NCI-H1048 (cell line): ENCODE results near the gene HES4.
"Not testable (repeated sequence)": the region's sequence is repeated elsewhere in the genome, so short reads cannot be mapped to it uniquely, and the experiment has no call there.

ENCODE experiments used
- DNase-seq: peaks from one replicate; lab custom pipeline; 2025; lab: John Stamatoyannopoulos, UW

Gene HES4

DNA sequence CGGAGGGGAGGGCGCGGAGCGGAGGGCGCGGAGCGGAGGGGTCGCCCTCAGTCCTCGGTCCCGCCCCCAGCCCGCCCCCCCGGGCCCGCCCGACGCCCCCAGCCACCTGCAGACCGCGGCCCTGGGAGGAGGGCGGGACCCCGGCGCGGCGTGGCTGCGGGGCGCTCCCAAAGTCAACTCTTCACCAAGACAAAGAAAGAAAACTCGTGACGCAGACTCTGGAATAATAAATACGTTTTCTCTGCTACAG is 1.2 kb downstream of the HES4 start:
- no peak for DNase-seq

DNA sequence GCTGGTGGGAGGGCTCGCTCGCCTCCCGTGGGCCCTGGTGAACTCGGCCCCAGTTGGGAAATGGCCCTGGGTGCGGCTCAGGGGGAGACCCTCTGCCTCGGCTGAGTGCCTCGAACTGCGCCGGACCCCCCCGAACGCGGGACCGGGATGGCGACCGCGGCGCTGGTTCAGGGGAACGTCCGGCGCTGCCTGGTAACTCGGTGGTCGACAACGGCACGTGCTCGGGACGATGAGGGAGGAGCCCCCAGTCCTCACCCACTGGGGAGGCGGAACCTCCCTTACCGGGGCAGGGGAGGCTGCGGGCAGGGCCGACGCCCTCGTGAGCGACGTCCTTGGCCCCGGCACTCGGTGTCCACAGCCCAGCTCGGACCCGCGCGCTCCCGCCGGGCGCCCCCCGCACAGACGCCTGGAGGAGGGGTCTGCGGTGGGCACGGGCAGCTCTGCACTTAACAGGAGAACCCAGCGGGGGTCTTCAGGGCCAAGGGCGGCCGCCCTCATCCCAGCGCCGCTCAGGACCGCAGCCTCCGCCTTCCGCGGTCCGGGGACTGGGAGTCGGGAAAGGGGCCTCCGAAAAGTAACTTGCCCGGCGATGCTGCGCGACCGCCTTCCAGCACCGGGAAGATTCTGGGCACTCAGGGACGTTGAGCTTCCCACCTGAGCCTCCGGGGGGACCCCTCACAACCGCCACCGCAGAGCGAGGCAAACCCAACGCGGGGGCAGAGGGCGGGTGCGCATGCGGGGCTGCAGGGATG is 1.7 kb downstream of the HES4 start:
- DNase-seq, result no peak

DNA sequence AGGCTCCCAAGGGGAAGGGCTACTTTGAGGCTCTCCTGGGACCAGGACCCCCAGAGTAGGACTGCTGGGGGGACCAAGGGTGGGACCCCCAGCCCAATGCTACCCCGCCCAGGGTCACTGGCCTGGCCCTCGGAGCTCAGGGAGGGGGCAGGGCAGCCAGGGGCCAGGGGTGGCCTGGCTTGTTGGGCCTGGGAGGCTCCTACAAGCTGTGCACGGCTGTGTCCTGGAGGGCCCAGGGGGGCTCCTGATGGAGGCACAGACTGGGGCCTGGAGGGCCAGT is 2.2 kb downstream of the HES4 start:
- no peak for DNase-seq

GRCh38 chr1:996851-997712 is 2.8 kb downstream of the HES4 start:
- no peak for DNase-seq

GRCh38 chr1:995665-996633 is 3.9 kb downstream of the HES4 start:
- no peak for DNase-seq

GRCh38 chr1:994546-994945 is 5.4 kb downstream of the HES4 start:
- DNase-seq, result not testable (repeated sequence)

GRCh38 chr1:993379-993995 is 6.4 kb downstream of the HES4 start:
- DNase-seq, result no peak

DNA sequence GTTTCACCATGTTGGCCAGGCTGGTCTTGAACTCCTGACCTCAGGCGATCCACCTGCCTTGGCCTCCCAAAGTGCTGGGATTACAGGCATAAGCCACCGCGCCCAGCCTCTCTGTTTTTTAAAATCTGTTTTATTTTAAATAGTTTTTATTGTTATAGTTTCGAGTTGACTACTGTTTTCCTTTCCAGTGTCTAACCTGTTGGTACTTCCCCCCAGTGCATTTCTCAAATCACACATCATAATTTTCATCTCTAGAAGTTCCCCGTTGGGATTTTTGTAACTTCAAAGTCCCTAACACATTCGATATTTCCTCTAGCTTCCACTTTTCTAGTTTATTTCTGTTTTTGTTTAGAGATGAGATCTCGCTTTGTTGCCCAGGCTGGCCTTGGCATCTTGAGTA is 7.5 kb downstream of the HES4 start:
- no peak for DNase-seq

DNA sequence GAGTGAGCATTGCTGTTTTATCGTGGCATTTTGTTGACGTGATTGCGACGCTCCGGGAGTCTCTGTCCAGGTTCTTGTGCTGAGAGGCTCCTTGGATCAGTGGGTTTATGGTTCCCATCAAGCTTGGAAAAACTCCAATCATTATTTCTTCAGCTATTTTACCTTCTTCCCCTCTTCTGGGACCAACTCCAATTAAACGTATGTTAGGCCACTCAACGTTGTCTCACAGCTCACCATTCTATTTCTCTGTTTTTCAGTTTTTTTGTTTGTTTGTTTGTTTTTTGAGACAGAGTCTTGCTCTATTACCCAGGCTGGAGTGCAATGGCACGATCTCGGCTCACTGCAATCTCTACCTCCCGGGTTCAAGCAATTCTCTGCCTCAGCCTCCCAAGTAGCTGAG is 8.0 kb downstream of the HES4 start:
- DNase-seq, result no peak

DNA sequence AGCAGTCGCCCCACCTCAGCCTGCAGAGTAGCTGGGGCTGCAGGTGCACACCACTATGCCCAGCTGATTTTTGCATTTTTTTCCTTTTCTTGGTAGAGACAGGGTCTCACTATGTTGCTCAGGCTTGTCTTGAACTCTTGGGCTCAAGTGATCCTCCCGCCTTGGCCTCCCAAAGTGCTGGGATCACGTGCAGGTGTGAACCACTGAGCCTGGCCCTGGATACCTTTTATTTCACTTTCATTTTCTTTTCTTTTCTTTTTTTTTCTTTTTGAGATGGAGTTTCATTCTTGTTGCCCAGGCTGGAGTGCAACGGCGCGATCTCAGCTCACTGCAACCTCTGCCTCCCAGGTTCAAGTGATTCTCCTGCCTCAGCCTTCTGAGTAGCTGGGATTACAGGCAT is 8.6 kb downstream of the HES4 start:
- DNase-seq, result not testable (repeated sequence)

DNA sequence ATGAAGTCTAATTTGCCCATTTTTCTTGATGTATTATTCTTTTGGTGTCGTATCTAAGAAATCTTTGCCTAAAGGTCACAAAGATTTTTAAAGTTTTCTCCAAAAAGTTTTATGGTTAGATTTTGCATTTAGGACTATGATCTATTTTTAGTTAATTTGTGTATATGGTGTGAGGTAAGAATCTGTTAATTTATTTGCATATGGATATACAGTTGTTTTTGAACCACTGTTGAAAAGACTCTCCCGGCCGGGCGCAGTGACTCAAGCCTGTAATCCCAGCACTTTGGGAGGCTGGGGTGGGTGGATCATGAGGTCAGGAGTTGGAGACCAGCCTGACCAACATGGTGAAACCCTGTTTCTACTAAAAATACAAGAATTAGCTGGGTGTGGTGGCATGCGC is 11.8 kb downstream of the HES4 start:
- DNase-seq, result not testable (repeated sequence)

DNA sequence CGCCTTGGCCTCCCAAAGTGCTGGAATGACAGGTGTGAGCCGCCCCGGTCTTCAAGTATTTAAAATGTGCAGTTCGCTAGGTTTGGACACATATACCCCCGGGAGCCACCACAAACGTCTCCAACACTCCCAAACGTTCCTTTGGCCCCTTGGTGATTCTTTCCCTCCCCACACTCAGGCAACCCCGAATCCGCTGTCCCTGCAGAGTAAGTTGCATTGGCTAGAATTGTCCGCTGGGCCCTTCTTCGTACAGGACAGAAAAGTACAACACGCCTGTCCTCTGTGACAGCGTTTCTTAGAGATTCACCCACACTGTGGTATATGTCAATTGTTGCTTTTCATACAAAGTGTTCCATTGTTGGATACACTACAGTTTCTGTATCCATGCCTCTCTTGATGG is 14.8 kb downstream of the HES4 start:
- no peak for DNase-seq

DNA sequence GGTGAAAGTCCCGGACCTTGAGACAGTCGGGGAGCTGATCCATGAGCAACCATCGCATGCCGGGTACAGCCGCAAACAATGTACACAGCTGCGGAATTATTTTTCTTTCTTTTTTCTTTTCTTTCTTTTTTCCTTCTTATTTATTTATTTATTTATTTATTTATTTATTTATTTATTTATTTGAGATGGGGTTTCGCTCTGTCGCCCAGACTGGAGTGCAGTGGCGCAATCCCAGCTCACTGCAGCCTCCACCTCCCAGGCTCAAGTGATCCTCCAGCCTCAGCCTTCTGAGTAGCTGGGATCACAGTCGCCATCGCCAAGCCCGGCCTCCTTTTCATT is 15.5 kb downstream of the HES4 start:
- no peak for DNase-seq

DNA sequence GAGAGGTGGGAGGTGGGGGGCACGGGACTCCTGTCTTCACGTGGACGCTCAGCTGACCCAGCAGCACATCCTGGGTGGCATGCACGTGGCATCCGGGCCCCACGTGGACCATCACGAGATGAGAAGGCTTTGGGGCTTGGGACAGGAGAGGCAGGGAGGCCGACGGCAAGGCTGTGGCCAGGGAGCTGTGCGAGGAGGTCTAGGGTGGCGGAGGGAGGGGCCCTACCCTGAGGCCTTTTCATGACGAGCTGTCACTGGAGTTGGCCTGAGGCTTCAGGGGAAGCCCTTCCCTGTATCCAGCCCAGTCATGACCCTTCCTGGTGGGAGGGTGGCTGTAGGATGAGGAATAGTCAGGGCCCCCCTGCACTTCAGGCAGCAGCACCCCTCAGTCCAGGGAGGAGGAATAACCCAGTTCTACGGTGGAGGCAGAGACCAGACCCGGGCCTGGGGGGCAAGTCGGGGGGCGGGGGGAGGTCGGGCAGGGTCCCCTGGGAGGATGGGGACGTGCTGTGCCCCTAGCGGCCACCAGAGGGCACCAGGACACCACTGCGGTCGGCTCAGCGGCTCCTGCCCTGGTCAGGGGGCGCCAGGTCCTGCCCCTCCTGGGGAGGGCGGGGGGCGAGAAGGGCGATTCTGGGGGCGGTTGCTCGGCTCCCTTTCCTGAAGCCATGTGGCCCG is 16.0 kb downstream of the HES4 start:
- no peak for DNase-seq

GRCh38 chr1:982765-983436 is 17.0 kb downstream of the HES4 start:
- DNase-seq, result no peak

DNA sequence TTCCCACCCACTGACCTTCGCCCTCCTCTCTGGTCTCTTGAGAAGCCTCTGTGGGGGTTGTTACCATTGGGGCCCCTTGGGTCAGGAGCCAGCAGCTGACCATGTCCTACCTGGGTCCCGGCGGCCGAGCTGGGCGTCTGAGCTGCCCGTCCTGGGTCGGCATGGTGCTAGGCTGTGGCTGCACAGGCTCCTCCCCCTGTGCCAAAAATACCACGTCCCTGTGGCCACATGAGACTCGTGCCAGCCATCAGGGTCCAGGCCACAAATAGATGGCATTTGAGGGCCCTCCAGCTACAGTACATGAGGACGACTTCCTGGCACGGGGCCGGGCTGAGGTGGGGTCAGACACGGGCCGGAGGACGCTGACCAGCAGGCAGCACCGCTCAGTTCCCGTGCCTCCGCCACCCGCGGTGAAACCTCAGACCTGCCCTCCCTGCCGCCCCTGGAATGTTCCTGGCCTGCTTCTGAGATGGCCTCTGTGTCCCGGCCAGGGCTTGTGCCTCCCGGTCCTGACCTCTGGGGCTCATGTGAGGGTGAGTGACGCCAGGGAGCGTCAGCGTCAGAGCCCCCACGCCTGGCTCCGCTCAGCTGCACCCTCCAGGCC is 17.8 kb downstream of the HES4 start, which contains the start of gene PERM1:
TSS of gene PERM1 (minus strand) at position 139 of the 604 bp plus-strand sequence. CDS start 1,064 bp downstream, outside the sequence.
- no peak for DNase-seq

DNA sequence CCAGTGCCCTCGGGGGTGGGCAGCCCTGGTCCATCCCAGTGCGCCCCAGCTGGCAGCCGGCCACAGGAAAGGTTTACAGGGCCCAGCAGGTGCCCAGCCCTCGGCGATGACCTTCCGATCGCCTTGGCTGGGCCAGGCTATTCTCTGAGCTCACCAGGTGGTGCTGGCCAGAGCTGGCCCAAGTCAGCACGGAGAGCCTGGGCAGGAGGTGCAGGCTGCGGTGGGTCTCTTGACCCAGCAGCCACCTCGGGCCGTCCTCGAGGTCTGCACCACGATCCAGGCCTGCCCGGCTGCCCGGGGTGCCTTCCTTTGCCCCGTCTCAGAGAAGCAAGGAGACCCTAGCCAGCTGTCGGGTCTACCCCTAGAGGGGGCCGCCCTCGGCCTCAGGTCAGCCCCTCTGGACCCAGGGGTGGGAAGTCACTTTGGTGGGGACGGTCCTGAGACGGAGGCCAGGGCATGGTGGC is 18.4 kb downstream of the HES4 start:
- DNase-seq, result no peak

- no peak for DNase-seq
These were observed 19.1 kb downstream of the HES4 start for GRCh38 chr1:980602-981395.

GRCh38 chr1:980137-980571 is 19.7 kb downstream of the HES4 start:
- DNase-seq, result no peak

DNA sequence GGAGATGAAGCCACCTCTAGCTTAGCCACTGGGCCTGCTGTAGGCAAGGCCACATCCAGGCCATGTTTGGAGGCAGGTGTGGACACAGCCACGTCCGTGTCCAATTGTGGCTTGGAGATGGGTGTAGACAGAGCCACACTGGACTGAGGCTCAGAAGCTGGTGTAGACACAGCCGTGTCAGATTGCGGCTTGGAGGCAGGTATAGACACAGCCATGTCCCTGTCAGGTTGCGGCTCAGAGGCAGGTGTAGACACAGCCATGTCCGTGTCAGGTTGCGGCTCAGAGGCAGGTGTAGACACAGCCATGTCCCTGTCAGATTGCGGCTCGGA is 20.2 kb downstream of the HES4 start:
- no peak for DNase-seq
